ENCODE results near the gene CDC25B. TPM values are rescaled to one million over a fixed set of nuclear protein-coding genes. Genes with fewer than 3 reads are reported as not detected.
"Not testable (repeated sequence)": the region's sequence is repeated elsewhere in the genome, so short reads cannot be mapped to it uniquely, and the experiment has no call there.

Gene CDC25B
- total and polyA plus RNA-seq, 2 donors (not counting 3 experiments of a cell fraction or from before 2014, with no cell fraction given), result 46.7 to 76.5 TPM

DNA sequence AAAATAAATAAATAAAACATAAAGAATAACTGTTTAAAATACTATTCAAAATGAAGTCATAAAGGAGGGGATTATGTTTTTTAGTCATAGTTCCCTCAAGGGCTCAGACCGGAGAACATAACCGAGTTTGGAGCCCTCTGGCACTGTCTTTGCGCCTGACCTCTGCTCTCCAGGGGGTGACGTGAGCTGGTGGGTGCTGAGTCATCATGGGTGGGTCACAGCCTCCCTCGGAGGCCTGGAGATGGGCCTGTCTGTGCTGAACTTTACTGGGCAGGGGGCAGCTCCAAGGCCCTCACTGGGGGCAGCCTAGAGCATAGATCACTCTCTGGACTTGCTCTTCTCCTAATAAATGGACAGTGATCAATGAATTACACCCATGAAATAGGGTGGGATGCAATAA is 47.4 kb downstream of the CDC25B start:
- Histone ChIP-seq H3K27me3 (ENCODE audit: control insufficient read depth in 2 of 2, insufficient read depth in 2 of 2, low read length in 2 of 2) (no peaks in the 10 kb centered on the region), H2AFZ (ENCODE audit: low read depth, low read length) (no peak overlapping the region), H4K20me1 (replicated peaks; ENCODE audit: control insufficient read depth, extremely low read depth, insufficient read depth, low read length) (no peaks in the 10 kb centered on the region), H3K9me1 (replicated peaks; ENCODE audit: control insufficient read depth, extremely low read depth, insufficient read depth, low read length) (no peaks in the 10 kb centered on the region), H3K36me3 (ENCODE audit: control insufficient read depth in 2 of 2, extremely low read depth in 1 of 2, insufficient read depth in 2 of 2, low read length in 2 of 2) (no peaks in the 10 kb centered on the region), H3K9me3 (replicated peaks; ENCODE audit: control insufficient read depth, insufficient read depth, low read length) (no peaks in the 10 kb centered on the region), H3K27ac (ENCODE audit: insufficient read depth, low read depth, low read length) (no peak overlapping the region), H3K9ac (replicated peaks; ENCODE audit: extremely low read depth, insufficient read depth, low read length) (no peak overlapping the region), H3K4me1 (ENCODE audit: control insufficient read depth, extremely low read depth, insufficient read depth, low read length) (peaks cover 13% of the 10 kb centered on the region), H3K79me2 (ENCODE audit: control insufficient read depth, insufficient read depth, low read length) (peaks cover 14% of the 10 kb centered on the region), H3K4me3 (replicated peaks in 1 of 3; ENCODE audit: insufficient read depth in 1 of 3, low read depth in 1 of 3, low read length in 3 of 3) (no peak overlapping the region), H3K4me2 (ENCODE audit: insufficient read depth, low read length) (no peak overlapping the region)
- DNase-seq (ENCODE audit: low read depth, low spot score), result no peak
- BruUV-seq (replicated peaks), result no TSS peak
- no peak for FAIRE-seq
- dilution Hi-C loops (cut with MboI; ENCODE audit: extremely low pct_ligation_motif_present, low sequenced_read_pairs) (no loop called here), intact Hi-C loops (cut with micrococcal nuclease) (no loop called here)
- ChIA-PET POLR2A (interaction anchor here (0.5 to 1.0 kb wide), 2 partner anchors 23 to 574 kb away, joined by 4 to 9 read pairs; partner anchors contain the start of gene AP5S1), CTCF (interaction anchor here (1.2 to 1.5 kb wide), 2 partner anchors 11 to 23 kb away, joined by 4 to 6 read pairs; partner anchors contain the start of gene AP5S1)
- TF ChIP-seq, protein P1, sequence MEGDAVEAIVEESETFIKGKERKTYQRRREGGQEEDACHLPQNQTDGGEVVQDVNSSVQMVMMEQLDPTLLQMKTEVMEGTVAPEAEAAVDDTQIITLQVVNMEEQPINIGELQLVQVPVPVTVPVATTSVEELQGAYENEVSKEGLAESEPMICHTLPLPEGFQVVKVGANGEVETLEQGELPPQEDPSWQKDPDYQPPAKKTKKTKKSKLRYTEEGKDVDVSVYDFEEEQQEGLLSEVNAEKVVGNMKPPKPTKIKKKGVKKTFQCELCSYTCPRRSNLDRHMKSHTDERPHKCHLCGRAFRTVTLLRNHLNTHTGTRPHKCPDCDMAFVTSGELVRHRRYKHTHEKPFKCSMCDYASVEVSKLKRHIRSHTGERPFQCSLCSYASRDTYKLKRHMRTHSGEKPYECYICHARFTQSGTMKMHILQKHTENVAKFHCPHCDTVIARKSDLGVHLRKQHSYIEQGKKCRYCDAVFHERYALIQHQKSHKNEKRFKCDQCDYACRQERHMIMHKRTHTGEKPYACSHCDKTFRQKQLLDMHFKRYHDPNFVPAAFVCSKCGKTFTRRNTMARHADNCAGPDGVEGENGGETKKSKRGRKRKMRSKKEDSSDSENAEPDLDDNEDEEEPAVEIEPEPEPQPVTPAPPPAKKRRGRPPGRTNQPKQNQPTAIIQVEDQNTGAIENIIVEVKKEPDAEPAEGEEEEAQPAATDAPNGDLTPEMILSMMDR (IDR thresholded peaks at IDR 0.05; ENCODE audit: extremely low read depth in 1 of 2, insufficient read depth in 1 of 2, low read depth in 1 of 2, low read length in 2 of 2), result no peak

DNA sequence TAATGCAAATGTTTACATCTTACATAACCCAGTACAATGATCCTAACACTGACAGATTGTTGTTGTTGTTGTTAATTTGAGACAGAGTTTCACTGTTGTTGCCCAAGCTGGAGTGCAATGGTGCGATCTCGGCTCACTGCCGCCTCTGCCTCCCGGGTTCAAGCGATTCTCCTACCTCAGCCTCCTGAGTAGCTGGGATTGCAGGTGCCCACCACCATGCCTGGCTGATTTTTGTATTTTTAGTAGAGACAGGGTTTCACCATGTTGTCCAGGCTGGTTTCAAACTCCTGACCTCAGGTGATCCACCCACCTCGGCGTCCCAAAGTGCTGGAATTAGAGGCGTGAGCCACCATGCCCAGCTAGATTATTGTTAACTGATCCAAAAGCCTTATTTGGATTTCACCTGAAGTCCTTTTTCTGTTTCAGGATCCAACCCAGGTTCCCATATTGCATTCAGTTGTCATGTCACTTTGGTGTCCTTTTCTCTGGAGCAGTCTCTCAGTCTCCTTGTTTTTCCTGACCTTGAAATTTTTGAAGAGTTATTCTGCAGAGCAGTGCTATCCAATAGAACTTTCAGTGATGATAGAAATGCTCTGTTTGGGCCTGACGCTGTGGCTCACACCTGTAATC is 48.0 kb downstream of the CDC25B start:
- Histone ChIP-seq H3K4me1 (ENCODE audit: control insufficient read depth, extremely low read depth, insufficient read depth, low read length) (peaks cover 13% of the 10 kb centered on the region), H3K79me2 (ENCODE audit: control insufficient read depth, insufficient read depth, low read length) (peaks cover 18% of the 10 kb centered on the region)
- H2AFZ ChIP-seq (ENCODE audit: low read depth, low read length); H3K4me2 ChIP-seq (ENCODE audit: insufficient read depth, low read length); H4K20me1 ChIP-seq (replicated peaks; ENCODE audit: control insufficient read depth, extremely low read depth, insufficient read depth, low read length); DNase-seq (ENCODE audit: low read depth, low spot score); H3K27me3 ChIP-seq (ENCODE audit: control insufficient read depth in 2 of 2, insufficient read depth in 2 of 2, low read length in 2 of 2); H3K9me3 ChIP-seq (replicated peaks; ENCODE audit: control insufficient read depth, insufficient read depth, low read length); H3K36me3 ChIP-seq (ENCODE audit: control insufficient read depth in 2 of 2, extremely low read depth in 1 of 2, insufficient read depth in 2 of 2, low read length in 2 of 2); dilution Hi-C loops (cut with MboI; ENCODE audit: extremely low pct_ligation_motif_present, low sequenced_read_pairs); H3K9me1 ChIP-seq (replicated peaks; ENCODE audit: control insufficient read depth, extremely low read depth, insufficient read depth, low read length); FAIRE-seq; intact Hi-C loops (cut with micrococcal nuclease); H3K27ac ChIP-seq (ENCODE audit: insufficient read depth, low read depth, low read length); BruUV-seq (replicated peaks); H3K4me3 ChIP-seq (replicated peaks in 1 of 3; ENCODE audit: insufficient read depth in 1 of 3, low read depth in 1 of 3, low read length in 3 of 3); H3K9ac ChIP-seq (replicated peaks; ENCODE audit: extremely low read depth, insufficient read depth, low read length): not testable (repeated sequence)
- ChIA-PET POLR2A (interaction anchor here (0.5 kb wide), 1 partner anchor 575 kb away, joined by 9 read pairs; no protein-coding TSS in a partner anchor), CTCF (interaction anchor here (0.8 to 2.4 kb wide), 5 partner anchors 11 to 133 kb away, joined by 4 to 11 read pairs (median 5); partner anchors contain the start of gene AP5S1)
